ENCODE data around the gene TPD52L1. TPM values are rescaled to one million over a fixed set of nuclear protein-coding genes. Genes with fewer than 3 reads are reported as not detected.

The TPD52L1 gene
- total and polyA plus RNA-seq, 2 experiments from 2014 or later = 22.8 to 24.0 TPM

- Histone ChIP-seq H3K9me2 (ENCODE audit: insufficient read depth) (peaks cover 14% of the 10 kb centered on the region), H3K4me3 (peak within 1 kb of the TSS; percentile 78), H3K27ac (ENCODE audit: low read depth) (peak within 1 kb of the TSS; percentile 55), H3K36me3 (ENCODE audit: insufficient read depth) (peaks cover 28% of the 10 kb centered on the region), H3K4me2 (peak within 1 kb of the TSS; percentile 92), H4K20me1 (replicated peaks; ENCODE audit: insufficient read depth) (no peaks in the 10 kb centered on the region; the same call in 1 of the 2 replicates), H3K4me1 (ENCODE audit: insufficient read depth) (peaks cover 16% of the 10 kb centered on the region; the same call in 1 of the 2 replicates), H3F3A (replicated peaks; ENCODE audit: low read depth) (no peaks in the 10 kb centered on the region), H2AFZ (peak within 1 kb of the TSS; percentile 97), H3K27me3 (ENCODE audit: insufficient read depth) (no peaks in the 10 kb centered on the region), H3K79me2 (replicated peaks; ENCODE audit: insufficient read depth) (peaks cover 16% of the 10 kb centered on the region)
- peak within 1 kb of the TSS; percentile 94 for H3K4me3 Mint-ChIP-seq
- H3K4me1 Mint-ChIP-seq = peaks cover 11% of the 10 kb centered on the region
- peak; percentile 96 for ATAC-seq
- H3K36me3 Mint-ChIP-seq (ENCODE audit: low read depth) = peaks cover 35% of the 10 kb centered on the region
- DNase-seq (ENCODE audit: low spot score) = peak; percentile 90
- TF ChIP-seq, protein P1, sequence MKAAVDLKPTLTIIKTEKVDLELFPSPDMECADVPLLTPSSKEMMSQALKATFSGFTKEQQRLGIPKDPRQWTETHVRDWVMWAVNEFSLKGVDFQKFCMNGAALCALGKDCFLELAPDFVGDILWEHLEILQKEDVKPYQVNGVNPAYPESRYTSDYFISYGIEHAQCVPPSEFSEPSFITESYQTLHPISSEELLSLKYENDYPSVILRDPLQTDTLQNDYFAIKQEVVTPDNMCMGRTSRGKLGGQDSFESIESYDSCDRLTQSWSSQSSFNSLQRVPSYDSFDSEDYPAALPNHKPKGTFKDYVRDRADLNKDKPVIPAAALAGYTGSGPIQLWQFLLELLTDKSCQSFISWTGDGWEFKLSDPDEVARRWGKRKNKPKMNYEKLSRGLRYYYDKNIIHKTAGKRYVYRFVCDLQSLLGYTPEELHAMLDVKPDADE (IDR thresholded peaks at IDR 0.05) = peak; percentile 40; the same call in 1 of the 2 replicates
- TF ChIP-seq CREB1 (CRISPR knock-in tag; IDR thresholded peaks at IDR 0.05; ENCODE audit: low read depth) (no peak), ZNF462 (CRISPR knock-in tag; IDR thresholded peaks at IDR 0.05) (peak; percentile 47), POLR2AphosphoS5 (IDR thresholded peaks at IDR 0.05; ENCODE audit: low read depth) (peak; percentile 84), EZH2phosphoT487 (IDR thresholded peaks at IDR 0.05; ENCODE audit: unreplicated experiment) (no peak), REST (IDR thresholded peaks at IDR 0.05; ENCODE audit: unreplicated experiment) (peak; percentile 16), STAT1 (IDR thresholded peaks at IDR 0.05; ENCODE audit: unreplicated experiment) (no peak)
- peaks cover 6% of the 10 kb centered on the region; the same call in 2 of the 3 replicates for H3K9me3 Mint-ChIP-seq
- peak within 1 kb of the TSS; percentile 94 for H3K27ac Mint-ChIP-seq
- H3K27me3 Mint-ChIP-seq (ENCODE audit: insufficient read depth, low read depth, poor library complexity) = peaks cover 5% of the 10 kb centered on the region
Measured at GRCh38 chr6:125301435-125302391, 148.1 kb downstream of the TPD52L1 start, which contains the start of gene HDDC2. Gene HDDC2, minus strand, starts transcription at chr6:125301967. Its CDS starts 35 bp downstream, at chr6:125301932.

Data from GM23338 (cell line).